A673 (cell line): ENCODE results near the gene LVRN.
"Not testable (repeated sequence)": the region's sequence is repeated elsewhere in the genome, so short reads cannot be mapped to it uniquely, and the experiment has no call there.

ENCODE experiments used
- EZH2 ChIP-seq: fragments of 200-600 bp; sonication (generic); IDR thresholded peaks from 2 replicates; pipeline ENCODE4 v1.6.1; 2017; ENCODE audit warnings: borderline replicate concordance, low read depth, mild to moderate bottlenecking, mixed read lengths, antibody characterized with exemption, low read length; ENCODE audit not compliant: poor library complexity, severe bottlenecking
- TF ChIP-seq, protein P1 (sequence below): fragments of 300-800, 200-600 bp; sonication (generic); conservative IDR thresholded peaks from 2 replicates; pipeline ENCODE4 v1.5.1; 2017; ENCODE audit warnings: low read depth, mild to moderate bottlenecking, antibody characterized with exemption, low read length, moderate library complexity, mixed read lengths

DNA sequence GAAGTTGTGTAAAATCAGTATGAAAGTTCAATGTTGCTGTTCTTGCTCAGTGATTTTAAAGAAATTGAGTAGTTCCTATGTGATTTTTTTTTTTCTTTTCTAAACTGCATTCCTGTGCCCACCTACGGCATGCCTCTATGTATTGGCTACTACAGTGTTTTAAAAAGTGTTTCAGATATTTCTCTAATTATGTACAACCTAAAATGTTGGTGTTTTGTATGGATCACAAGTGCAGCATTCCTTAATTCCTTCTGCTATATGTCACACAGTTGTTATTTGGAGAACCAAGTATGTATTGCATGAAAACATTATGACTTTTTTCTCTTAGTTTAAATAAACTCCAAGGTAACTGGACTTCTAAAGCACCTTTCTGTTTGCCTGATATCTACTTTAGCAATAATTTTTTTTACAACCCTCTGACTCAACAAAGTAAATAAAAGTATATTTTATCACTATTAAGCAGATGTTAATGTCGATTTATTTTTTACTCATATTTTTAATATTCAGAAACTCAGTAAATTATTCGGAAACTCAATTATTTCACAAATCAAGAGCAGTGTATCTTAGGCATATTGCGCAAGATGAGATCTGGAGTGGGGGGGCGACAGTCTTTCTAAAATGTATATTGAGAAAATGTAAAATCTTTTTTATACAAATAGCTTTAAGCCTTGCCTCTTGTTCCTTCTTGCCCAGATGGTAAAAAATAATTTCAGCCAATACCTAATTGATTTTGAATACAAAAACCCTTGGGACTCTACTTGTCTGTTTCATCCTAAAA is 48.5 kb upstream of the LVRN start:
- TF ChIP-seq, protein P1, sequence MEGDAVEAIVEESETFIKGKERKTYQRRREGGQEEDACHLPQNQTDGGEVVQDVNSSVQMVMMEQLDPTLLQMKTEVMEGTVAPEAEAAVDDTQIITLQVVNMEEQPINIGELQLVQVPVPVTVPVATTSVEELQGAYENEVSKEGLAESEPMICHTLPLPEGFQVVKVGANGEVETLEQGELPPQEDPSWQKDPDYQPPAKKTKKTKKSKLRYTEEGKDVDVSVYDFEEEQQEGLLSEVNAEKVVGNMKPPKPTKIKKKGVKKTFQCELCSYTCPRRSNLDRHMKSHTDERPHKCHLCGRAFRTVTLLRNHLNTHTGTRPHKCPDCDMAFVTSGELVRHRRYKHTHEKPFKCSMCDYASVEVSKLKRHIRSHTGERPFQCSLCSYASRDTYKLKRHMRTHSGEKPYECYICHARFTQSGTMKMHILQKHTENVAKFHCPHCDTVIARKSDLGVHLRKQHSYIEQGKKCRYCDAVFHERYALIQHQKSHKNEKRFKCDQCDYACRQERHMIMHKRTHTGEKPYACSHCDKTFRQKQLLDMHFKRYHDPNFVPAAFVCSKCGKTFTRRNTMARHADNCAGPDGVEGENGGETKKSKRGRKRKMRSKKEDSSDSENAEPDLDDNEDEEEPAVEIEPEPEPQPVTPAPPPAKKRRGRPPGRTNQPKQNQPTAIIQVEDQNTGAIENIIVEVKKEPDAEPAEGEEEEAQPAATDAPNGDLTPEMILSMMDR, result not testable (repeated sequence)
- not testable (repeated sequence) for TF ChIP-seq EZH2
